Astrocyte (in vitro differentiated cells and primary cell): ENCODE measurements around the gene CELF4.

ENCODE experiments used
- CTCF ChIP-seq: IDR thresholded peaks from 2 replicates; pipeline ENCODE4 v1.5.1; 2011; ENCODE audit warnings: low read depth, mild to moderate bottlenecking, inconsistent platforms, low read length, moderate library complexity; ENCODE audit not compliant: insufficient read depth
- EZH2 ChIP-seq: IDR thresholded peaks from 2 replicates; pipeline ENCODE4 v1.6.1; 2012; ENCODE audit warnings: mild to moderate bottlenecking, low read length, inconsistent platforms; ENCODE audit not compliant: insufficient read depth

- no peak for TF ChIP-seq CTCF
- TF ChIP-seq EZH2: no peak
These were observed 66.6 kb downstream of the CELF4 start for GRCh38 chr18:37499044-37499443.
